Hepatocyte (in vitro differentiated cells): Measurements from ENCODE around the gene KCNIP3. TPM values are rescaled to one million over a fixed set of nuclear protein-coding genes. Genes with fewer than 3 reads are reported as not detected.

Experiments
- DNase-seq: peaks from one replicate; pipeline ENCODE4 v3.0.0-alpha.2; 2016; ENCODE audit warnings: low spot score
- H2AFZ ChIP-seq: fragments of 200-600 bp; sonication (generic); 2 replicates; pipeline ENCODE4 v1.6.0; 2016; ENCODE audit warnings: antibody characterized with exemption, mild to moderate bottlenecking
- H3K27ac ChIP-seq: fragments of 200-600 bp; sonication (generic); 2 replicates; pipeline ENCODE4 v1.5.1; 2016; ENCODE audit warnings: mild to moderate bottlenecking
- H3K27me3 ChIP-seq: fragments of 200-600 bp; sonication (generic); 2 replicates; pipeline ENCODE4 v1.6.1; 2016
- H3K36me3 ChIP-seq: fragments of 200-600 bp; sonication (generic); replicated peaks from 2 replicates; pipeline ENCODE4 v1.5.1; 2016; ENCODE audit warnings: low read depth; ENCODE audit not compliant: insufficient read depth
- H3K4me1 ChIP-seq: fragments of 200-600 bp; sonication (generic); 2 replicates; pipeline ENCODE4 v1.5.1; 2016; ENCODE audit warnings: mild to moderate bottlenecking, moderate library complexity; ENCODE audit not compliant: insufficient read depth
- H3K4me2 ChIP-seq: fragments of 200-600 bp; sonication (generic); 2 replicates; pipeline ENCODE4 v1.6.0; 2016
- H3K4me3 ChIP-seq: fragments of 200-600 bp; sonication (generic); 2 replicates; pipeline ENCODE4 v1.5.1; 2016; ENCODE audit warnings: mild to moderate bottlenecking
- H3K79me2 ChIP-seq: fragments of 200-600 bp; sonication (generic); 2 replicates; pipeline ENCODE4 v1.6.0; 2017; ENCODE audit warnings: mild to moderate bottlenecking
- H3K9me2 ChIP-seq: fragments of 200-600 bp; sonication (generic); replicated peaks from 2 replicates; pipeline ENCODE4 v1.6.0; 2017; ENCODE audit warnings: mild to moderate bottlenecking; ENCODE audit not compliant: insufficient read depth
- H3K9me3 ChIP-seq: fragments of 200-600 bp; sonication (generic); 2 replicates; pipeline ENCODE4 v1.5.1; 2016; ENCODE audit warnings: low read depth, mild to moderate bottlenecking
- H4K20me1 ChIP-seq: fragments of 200-600 bp; sonication (generic); 2 replicates; pipeline ENCODE4 v1.6.0; 2016; ENCODE audit warnings: mild to moderate bottlenecking; ENCODE audit not compliant: insufficient read depth, poor library complexity, severe bottlenecking
- EZH2 ChIP-seq: fragments of 200-600 bp; sonication (generic); IDR thresholded peaks from 2 replicates; pipeline ENCODE4 v1.6.1; 2016; ENCODE audit warnings: antibody characterized with exemption, mild to moderate bottlenecking, borderline replicate concordance
- EZH2phosphoT487 ChIP-seq: fragments of 200-600 bp; sonication (generic); IDR thresholded peaks from one replicate; pipeline ENCODE4 v1.6.1; 2018; ENCODE audit warnings: antibody characterized with exemption, mild to moderate bottlenecking, low read depth, moderate library complexity; ENCODE audit not compliant: unreplicated experiment, severe bottlenecking
- WGBS: methylation state at CpG from one replicate; pipeline ENCODE4 v1.1.6; 2016; ENCODE audit warnings: low lambda C conversion rate; ENCODE audit errors: missing lambda C conversion rate; 5-methylcytosine and 5-hydroxymethylcytosine counted together
- polyA plus RNA-seq: library from polyadenylated mRNA; unstranded; fragments of >200 nt; fragmentation: Nextera tagmentation; extraction: Ambion mirVana; gene quantifications from 2 replicates; pipeline ENCODE4 v1.2.1, GENCODE V29; 2016
- total RNA-seq: library from RNA; depleted of rRNA; stranded (reverse); fragments of >200 nt; gene quantifications from 2 replicates; pipeline ENCODE4 v1.2.3, GENCODE V29; 2014
- TF ChIP-seq, protein P1 (sequence below): fragments of 200-600 bp; sonication (generic); IDR thresholded peaks from 2 replicates; pipeline ENCODE4 v1.5.1; 2016; ENCODE audit warnings: antibody characterized with exemption, mild to moderate bottlenecking; ENCODE audit not compliant: poor library complexity

KCNIP3 gene
- total and polyA plus RNA-seq, 2 experiments from 2014 or later: 6.1 to 6.5 TPM

DNA sequence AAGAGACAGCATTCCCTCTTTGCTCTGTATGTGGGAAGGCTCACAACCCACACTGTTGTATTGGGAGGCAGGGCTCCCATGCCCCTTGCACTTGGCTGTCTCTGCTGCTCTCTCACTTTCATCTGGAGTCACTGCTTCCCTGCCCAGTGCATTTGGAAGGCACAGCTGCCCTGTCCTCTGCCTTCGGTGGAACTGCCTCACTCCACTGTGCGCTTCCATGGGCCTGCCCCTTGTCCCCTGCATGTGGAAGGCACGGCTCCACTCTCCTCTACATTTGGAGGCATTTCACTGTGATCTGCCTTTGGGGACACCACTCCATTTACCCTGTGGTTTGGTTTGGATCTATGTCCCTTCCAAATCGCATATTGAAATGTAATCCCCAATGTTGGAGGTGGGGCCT is 32.0 kb upstream of the KCNIP3 start:
- no peak for DNase-seq
- H3K9me2 ChIP-seq: no peaks in the 10 kb centered on the region
- no peak overlapping the region for H3K4me2 ChIP-seq
- no peaks in the 10 kb centered on the region for H4K20me1 ChIP-seq
- H3K4me3 ChIP-seq: no peak overlapping the region
- no peak overlapping the region for H2AFZ ChIP-seq
- H3K27ac ChIP-seq: no peak overlapping the region
- no peaks in the 10 kb centered on the region for H3K79me2 ChIP-seq
- TF ChIP-seq EZH2 (no peak), EZH2phosphoT487 (no peak)
- TF ChIP-seq, protein P1, sequence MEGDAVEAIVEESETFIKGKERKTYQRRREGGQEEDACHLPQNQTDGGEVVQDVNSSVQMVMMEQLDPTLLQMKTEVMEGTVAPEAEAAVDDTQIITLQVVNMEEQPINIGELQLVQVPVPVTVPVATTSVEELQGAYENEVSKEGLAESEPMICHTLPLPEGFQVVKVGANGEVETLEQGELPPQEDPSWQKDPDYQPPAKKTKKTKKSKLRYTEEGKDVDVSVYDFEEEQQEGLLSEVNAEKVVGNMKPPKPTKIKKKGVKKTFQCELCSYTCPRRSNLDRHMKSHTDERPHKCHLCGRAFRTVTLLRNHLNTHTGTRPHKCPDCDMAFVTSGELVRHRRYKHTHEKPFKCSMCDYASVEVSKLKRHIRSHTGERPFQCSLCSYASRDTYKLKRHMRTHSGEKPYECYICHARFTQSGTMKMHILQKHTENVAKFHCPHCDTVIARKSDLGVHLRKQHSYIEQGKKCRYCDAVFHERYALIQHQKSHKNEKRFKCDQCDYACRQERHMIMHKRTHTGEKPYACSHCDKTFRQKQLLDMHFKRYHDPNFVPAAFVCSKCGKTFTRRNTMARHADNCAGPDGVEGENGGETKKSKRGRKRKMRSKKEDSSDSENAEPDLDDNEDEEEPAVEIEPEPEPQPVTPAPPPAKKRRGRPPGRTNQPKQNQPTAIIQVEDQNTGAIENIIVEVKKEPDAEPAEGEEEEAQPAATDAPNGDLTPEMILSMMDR: no peak
- no peaks in the 10 kb centered on the region for H3K9me3 ChIP-seq
- H3K36me3 ChIP-seq: no peaks in the 10 kb centered on the region
- no peaks in the 10 kb centered on the region for H3K4me1 ChIP-seq
- 84% methylated on average over 4 of the region's 4 CpGs for WGBS
- no peaks in the 10 kb centered on the region for H3K27me3 ChIP-seq

DNA sequence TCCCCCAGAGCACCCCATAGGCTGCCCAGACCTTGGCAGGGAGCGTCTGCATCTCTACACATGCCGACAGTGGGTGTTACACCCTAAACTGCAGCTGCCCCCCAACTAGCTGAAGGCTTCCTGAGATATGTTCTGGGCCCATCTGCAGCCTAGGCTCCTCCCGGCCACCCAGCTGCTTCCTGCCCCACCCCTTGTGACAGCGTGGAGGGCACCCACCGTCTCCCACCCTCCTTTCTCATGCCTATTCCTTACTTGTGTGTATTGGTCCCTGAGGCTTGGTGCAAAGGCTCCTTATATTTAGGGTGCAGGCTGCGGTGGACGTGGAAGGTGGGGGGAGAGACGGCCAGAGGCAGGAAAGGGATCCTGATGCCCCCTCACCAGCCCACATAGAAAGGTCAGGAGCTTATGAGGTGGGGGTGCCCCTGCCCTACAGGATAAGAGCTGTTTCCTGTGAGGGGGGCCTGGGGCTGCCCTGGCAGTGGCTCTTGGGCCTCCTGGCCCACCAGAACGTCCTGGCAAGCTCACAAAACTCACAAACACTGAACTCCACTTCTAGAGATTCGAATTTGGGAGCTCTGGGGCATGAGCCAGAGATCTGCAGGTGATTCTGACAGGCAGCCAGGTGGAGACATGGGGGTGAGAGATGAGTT is 30.2 kb upstream of the KCNIP3 start:
- no peak for DNase-seq

DNA sequence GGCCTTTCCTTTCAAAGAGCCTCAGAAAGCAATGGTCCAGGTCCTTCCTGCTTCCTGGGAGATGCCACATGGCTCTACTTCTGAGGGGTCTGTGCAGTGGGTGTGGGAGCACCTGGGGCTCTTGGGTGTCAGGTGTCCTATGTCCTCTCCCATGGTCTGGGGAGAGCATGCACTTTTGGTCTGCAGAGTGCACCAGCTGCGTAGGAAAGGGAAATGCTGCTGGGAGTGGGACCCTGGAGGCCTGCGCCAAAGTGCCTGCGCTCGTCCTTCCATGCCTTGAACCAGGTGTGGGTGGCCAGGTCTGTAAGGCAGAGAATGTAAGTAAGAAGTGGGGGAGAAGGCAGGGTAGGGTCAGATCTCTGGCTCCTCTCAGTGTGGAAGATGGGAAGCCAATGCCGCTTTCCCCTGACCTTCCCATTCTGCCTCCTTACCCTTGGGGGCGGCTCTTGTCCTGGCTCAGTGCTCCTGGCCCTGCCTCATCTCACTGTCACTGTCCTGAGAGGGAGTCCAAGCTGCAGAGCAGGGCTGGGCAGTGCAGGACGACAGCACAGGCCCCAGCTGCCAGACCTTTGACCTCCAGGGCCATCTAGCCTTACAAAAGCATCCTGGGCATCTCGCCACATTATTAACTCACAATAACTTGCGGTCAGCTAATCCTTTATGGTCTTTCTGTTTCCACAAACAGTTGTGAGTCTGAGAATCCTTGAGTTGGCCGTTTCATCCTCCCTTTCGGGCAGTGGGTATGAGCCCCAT is 29.5 kb upstream of the KCNIP3 start:
- 82% methylated on average over 11 of the region's 11 CpGs for WGBS

More for the DNA sequence above, 30.2 kb upstream of the KCNIP3 start:
- TF ChIP-seq, protein P1: no peak
- no peak for TF ChIP-seq EZH2phosphoT487
- no peak for TF ChIP-seq EZH2
- Histone ChIP-seq H3K79me2 (no peaks in the 10 kb centered on the region), H3K4me3 (no peak overlapping the region), H3K9me2 (no peaks in the 10 kb centered on the region), H3K4me1 (no peaks in the 10 kb centered on the region), H2AFZ (no peak overlapping the region), H3K36me3 (no peaks in the 10 kb centered on the region), H4K20me1 (no peaks in the 10 kb centered on the region), H3K9me3 (no peaks in the 10 kb centered on the region), H3K4me2 (no peak overlapping the region), H3K27me3 (no peaks in the 10 kb centered on the region), H3K27ac (no peak overlapping the region)
- 79% methylated on average over 10 of the region's 10 CpGs for WGBS

More for the DNA sequence above, 29.5 kb upstream of the KCNIP3 start:
- Histone ChIP-seq H3K4me3 (no peak overlapping the region), H3K9me2 (no peaks in the 10 kb centered on the region), H3K79me2 (no peaks in the 10 kb centered on the region), H3K27ac (no peak overlapping the region), H3K9me3 (no peaks in the 10 kb centered on the region), H4K20me1 (no peaks in the 10 kb centered on the region), H3K36me3 (no peaks in the 10 kb centered on the region), H3K27me3 (no peaks in the 10 kb centered on the region), H3K4me1 (no peaks in the 10 kb centered on the region), H2AFZ (no peak overlapping the region), H3K4me2 (no peak overlapping the region)
- no peak for DNase-seq
- no peak for TF ChIP-seq EZH2phosphoT487
- TF ChIP-seq EZH2: no peak
- TF ChIP-seq, protein P1: no peak
